SH-SY5Y (cell line): ENCODE data around the gene LEO1.

Source experiments
- GATA2 ChIP-seq: IDR thresholded peaks from 2 replicates; pipeline ENCODE4 v1.6.1; 2011; ENCODE audit warnings: mild to moderate bottlenecking, low read depth, low read length
- GATA3 ChIP-seq: IDR thresholded peaks from 2 replicates; pipeline ENCODE4 v1.6.1; 2011; ENCODE audit warnings: low read depth, mild to moderate bottlenecking, low read length, moderate library complexity

Gene LEO1

DNA sequence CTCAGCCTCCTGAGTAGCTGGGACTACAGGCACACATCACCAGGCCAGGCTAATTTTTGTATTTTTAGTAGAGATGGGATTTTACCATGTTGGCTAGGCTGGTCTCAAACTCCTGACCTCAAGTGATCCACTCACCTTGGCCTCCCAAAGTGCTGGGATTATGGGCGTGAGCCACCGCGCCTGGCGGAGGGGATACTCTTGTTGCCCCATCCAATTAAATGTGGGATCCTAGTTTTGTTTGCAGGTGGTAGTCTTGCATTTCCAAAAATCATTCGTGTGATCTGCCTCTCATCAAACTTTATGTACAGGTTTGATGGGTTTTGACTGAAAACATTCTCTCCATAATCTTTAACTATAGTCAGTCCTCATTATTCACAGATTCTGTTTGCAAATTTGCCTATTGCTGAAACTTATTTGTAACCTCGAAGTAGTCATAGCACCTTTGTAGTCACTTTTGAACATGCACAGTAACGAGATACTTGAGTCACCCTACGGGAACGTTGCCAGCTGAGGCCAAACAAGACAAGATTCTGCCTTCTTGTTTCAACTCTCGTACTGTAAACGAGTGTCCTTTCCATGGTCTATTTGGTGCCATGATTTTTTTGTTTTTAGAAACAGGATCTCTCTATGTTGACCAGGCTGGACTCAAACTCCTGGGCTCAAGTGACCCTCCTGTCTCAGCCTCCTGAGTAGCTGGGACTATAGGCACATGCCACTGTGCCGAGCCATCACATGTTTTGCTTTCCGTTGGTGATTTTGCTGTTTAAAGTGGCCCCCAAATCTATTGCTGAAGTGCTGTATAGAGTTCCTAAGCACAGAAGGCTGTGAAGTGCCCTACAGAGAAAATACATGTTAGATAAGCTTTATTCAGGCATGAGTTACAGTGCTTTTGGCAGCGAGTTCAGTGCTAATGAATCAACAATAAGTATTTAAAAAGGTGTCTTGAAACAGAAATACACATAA lies 39.3 kb upstream of the LEO1 start:
- no peak for TF ChIP-seq GATA2
- TF ChIP-seq GATA3, result no peak

DNA sequence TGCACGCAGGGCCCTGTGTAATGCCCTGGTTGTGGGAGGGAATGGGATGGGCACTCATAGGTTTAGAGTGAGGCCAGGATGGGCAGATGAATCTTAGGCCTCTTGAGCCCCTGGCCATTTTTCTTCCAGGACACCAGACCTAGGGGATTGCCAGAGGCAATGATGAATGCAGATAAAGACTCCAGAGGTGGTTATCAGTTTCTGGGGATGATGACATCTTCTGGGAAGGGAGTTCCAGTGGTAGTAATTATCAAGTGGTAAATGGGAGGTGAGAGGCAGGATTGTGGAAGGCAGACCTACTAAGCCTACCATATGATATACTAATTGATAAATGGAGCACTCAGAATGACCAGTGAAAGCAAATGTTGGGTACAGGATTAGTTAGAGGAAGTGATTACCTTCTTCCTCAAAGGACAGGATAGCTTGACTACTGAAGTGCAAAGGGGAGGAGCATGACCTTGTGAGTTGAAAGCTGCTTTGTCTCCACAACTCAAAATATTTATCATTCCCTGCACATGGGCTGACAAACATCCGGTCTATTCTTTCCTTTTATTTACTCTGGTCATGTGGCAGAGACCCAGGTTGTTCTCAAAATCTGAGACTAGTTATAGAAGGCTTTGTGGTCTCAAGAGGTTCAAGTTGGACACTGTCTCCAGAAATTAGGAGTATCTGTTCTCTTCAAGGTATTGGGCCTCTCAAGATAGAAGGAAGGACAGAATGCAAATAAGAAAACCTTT lies 37.3 kb upstream of the LEO1 start:
- TF ChIP-seq GATA3 (no peak), GATA2 (no peak)

DNA sequence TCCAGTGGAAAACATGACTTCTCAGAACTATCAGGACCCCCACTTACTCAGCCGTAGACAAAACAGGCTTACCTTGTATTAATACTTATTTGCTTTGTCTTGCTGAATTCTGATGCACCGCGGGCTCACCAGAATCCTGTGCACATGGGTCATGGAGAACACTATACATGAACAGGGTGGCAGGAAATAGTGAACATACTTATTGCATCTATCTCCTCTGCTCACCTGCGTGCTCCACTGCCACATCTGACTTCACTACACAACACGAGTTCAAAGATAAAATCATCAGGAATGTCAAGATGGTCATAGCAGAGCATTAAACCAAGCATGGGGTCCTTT lies 36.8 kb upstream of the LEO1 start:
- TF ChIP-seq GATA3 (no peak), GATA2 (no peak)

DNA sequence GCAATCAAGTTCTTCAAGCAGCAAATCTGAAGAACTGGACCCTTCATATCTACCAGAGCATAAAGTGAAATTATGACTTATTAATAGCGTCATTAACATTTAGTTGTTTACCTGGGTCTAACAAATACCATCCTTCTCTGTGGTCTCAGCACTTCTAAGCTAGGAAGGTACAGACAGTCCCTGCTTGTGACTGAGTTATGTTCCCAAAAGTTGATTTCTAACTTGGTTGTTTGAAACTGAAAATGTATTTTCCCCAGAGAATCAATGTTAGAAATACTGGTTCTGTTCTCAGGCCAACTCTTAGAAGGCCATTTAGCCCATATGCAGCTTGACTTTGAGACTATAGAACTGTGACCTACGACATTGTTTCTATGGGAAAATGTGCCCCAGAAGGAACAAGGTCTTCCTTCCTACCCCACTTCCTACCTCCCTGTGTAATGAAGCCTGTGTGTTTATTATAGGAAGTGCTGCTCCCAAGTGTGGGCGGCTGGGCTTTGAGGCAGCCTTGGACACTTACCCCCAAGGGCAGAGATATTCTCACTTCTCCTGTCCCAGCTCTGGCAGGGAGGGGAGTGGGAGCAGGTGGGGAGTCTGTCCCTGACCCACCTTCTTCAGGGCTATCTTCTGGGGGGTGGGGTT lies 35.2 kb upstream of the LEO1 start:
- no peak for TF ChIP-seq GATA2

DNA sequence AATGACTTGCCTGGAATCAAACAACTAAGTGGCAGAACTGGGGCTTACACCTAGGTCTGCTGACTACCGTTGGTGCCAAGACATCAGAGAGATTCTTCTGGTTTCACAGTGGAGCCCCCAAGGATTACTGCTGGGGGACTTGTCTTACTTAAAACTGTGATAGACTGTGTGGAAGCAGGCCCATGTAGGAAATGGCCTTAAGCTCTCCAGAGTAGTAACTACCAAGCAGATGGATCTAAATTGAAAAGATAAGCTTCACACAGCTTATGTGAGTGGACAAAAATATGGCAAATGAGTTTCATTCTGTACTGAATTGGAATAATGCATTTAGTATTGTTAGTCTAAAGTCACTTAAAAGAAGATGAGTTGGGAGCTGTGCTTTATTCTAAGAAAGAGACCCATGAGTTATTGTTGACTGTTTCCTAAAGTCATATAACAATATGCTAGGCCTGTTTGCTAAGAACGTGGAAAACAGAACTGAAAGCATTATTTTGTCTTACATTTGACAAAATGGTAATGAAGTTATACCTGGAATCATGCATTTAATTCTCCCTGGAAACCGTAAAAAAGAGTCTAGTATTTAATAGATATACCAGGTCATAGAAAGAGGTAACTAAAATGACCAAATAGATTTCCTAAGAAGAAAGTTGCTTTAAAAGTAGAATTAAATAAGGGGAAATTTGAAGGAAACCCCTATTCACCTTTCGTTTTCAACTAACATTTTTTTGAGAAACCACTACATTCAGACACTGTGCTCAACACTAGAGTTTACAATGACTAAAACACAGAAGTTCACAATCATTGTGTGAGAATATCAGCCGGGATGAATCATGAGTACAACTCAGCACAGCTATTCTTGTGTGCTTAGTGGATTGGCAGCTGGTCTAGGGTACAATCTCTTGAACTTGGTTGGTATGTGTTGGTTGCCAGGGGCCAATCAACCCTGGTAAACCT lies 34.4 kb upstream of the LEO1 start:
- TF ChIP-seq GATA3 (no peak), GATA2 (no peak)

DNA sequence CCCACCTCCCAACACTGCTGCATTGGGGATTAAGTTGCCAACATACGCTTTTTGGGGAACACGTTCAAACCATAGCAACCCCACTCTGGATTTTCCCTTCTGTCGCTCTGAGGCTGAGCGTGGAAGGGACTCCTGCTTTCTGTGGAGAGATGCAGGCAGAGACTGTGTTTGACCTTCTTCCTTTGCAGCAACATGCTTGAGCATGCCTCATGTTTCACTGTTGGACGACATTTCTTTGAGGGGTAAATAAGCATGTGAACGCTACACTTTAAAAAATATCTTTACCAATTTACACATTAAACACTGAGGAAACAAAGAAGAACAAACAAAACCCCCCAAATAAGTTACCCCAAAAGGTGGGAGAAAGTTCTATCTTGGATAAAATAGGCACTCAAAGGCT lies 33.2 kb upstream of the LEO1 start:
- no peak for TF ChIP-seq GATA2
- no peak for TF ChIP-seq GATA3

DNA sequence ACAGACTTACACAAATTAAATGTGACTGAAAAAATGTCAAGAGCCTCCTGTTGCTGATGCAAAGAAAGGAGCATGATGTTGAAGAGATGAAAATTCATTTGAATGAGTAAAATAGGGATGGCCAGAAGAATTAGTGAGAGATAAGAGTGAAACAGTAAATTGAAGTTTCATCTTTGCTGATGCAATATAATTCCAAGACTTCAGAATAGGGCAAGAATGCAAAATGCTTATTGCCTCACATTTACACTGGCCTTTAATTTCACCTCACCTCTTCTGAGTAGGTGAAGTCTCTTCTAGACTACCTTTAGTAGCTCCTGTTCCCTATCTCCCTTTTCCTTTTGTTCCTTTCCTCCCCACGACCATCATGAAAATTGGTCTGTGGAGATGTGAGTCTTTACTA lies 32.1 kb upstream of the LEO1 start:
- TF ChIP-seq GATA2 (no peak), GATA3 (no peak)

DNA sequence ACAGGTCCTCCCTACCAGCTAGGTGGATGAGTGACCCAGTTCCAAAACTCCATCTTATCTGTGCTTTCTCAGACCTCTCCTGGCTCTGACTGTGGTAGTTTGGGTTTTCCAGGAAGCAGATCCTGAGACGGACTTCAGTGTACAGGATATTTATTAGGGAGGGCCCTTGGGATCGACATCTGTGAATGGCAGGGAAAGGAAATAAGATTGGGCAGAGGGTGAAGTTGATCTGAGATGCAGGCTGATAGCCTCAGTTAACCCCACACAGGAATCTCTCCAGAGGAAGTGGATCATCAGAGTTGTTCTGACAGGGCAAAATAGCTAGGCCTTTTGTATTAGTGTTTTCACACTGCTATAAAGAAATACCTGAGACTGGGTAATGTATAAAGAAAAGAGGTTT lies 30.8 kb upstream of the LEO1 start:
- no peak for TF ChIP-seq GATA3
- TF ChIP-seq GATA2, result no peak

DNA sequence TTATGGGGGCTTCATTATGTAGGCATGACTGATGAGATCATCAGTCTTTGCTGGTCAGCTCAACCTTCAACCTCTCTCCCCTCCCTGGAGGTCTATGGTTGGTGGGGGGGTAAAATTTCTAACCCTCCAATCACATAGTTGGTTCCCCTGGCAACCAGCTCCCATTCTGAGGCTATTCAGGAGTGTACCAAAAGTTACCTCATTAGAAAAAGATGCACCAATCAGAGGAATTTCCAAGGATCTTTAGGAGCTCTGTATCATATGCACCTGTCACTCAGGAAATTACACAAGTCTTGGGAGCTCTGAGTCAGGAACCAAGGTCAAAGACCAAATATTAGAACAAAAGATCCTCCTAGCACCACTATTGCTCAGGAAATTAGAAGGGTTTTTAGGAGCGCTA lies 21.4 kb upstream of the LEO1 start:
- TF ChIP-seq GATA2 (no peak), GATA3 (no peak)

DNA sequence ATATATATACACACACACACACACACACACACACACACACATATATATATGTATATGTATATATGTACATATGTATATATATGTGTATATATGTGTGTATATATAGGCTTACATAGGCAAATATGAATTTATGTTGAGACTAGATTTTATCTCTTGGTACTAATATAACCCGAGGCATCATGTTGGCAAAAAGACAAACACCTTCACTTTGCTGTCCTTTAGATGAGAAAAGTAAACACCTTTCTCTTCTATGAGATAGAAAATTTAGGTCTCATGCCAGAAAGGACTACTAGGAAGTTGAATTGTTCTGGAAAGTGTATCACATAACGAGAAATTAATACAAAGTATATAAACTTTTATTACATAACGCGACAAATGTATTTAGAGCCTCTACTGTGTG lies 19.6 kb upstream of the LEO1 start:
- TF ChIP-seq GATA2 (no peak), GATA3 (no peak)

DNA sequence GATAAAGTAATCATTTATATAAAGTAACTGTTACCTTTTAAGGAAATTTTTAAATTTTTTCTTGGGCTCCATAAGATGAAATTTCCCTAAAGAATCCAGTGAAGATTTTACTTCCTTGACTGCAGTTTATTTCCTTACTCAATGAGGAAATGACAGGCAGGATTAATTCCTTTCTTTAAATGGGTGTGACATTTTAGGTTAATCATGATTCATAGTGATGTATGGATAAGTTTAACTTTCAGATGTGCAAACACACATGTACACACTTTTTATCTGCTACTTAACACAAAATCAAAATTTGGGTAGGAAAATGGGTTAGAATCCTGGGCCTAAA lies 11.2 kb upstream of the LEO1 start:
- TF ChIP-seq GATA2 (no peak), GATA3 (no peak)

DNA sequence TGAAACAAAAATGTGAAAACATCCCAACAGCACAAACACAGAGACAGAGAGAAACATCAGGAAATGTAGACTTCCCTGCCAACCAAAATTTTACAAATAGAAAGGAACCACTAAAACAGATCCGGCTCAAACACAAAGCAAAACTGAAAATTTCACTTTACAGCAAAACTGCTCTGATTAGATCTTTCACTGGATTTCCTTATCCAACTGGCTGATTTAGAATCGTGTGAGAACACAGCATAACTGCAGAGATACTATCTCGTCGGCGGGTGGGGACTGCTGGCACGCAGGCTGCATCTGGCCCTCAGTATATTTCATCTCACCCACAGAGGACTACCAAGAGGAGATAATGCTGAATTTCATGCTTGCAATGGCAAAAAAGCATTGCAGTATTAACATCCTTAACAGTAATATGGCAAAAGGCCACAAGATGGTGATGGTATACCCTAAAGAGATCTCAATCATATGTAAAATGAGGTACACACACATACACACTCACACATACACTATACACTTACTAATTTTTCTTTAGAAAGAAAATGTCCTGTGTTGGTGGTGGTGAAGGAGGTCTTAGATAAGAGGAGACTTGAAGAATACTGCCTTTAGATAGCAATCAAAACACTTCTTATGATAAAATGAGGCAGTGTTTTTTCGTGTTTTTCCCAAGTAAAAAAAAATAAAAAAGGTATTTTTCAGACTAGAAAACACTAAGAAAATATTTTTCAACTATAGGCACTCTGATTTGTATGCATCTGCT lies 10.6 kb upstream of the LEO1 start:
- peak; percentile 93 for TF ChIP-seq GATA3
- TF ChIP-seq GATA2, result peak; percentile 99

DNA sequence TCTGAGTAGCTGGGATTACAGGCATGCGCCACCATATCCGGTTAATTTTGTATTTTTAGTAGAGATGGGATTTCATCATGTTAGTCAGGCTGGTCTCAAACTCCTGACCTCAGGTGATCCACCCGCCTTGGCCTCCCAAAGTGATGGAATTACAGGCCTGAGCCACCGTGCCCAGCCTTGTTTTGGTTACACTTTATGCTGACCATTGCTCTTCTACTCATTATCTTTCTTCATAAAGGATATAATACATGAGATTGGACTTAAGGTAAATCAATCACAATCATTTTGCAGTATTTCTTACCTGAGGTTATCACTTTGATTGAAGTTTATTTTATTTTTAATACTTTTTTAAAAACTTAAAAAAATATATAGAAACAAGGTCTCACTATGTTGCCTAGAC lies 2.2 kb upstream of the LEO1 start:
- no peak for TF ChIP-seq GATA3
- no peak for TF ChIP-seq GATA2
